GM10248 (cell line): ENCODE measurements around the gene NPTXR.

Source experiments
- CTCF ChIA-PET: fragments of 300-600 bp; sonication (Branson Sonifier 250); formaldehyde crosslinking; extraction: SDS; loops from one replicate; lab custom pipeline; 2021; ENCODE audit warnings: antibody characterized with exemption; lab: Yijun Ruan, JAX
- POLR2A ChIA-PET: fragments of 350-650 bp; sonication (Branson Sonifier 250); formaldehyde crosslinking; extraction: SDS; loops from one replicate; lab custom pipeline; 2020; ENCODE audit warnings: antibody characterized with exemption; lab: Yijun Ruan, JAX
- DNase-seq: peaks from one replicate; pipeline ENCODE4 v3.0.0; 2012; ENCODE audit errors: extremely low spot score
- CTCF ChIP-seq: IDR thresholded peaks from 2 replicates; pipeline ENCODE4 v1.5.1; 2012; ENCODE audit warnings: mild to moderate bottlenecking, low read depth; ENCODE audit errors: extremely low read depth, missing control alignments, control extremely low read depth

The NPTXR gene

GRCh38 chr22:38834991-38835390, 8.8 kb downstream of the NPTXR start:
- TF ChIP-seq CTCF: no peak
- ChIA-PET POLR2A (no interaction called here), CTCF (interaction anchor here (1.1 to 1.5 kb wide), 2 partner anchors 36 to 69 kb away, joined by 3 read pairs; no protein-coding TSS in a partner anchor)
- no peak for DNase-seq

GRCh38 chr22:38834215-38834953, 9.4 kb downstream of the NPTXR start:
- no peak for DNase-seq
- ChIA-PET CTCF (interaction anchor here (1.1 to 1.5 kb wide), 2 partner anchors 37 to 68 kb away, joined by 3 read pairs; no protein-coding TSS in a partner anchor), POLR2A (no interaction called here)

GRCh38 chr22:38833061-38833460, 10.8 kb downstream of the NPTXR start:
- TF ChIP-seq CTCF: no peak
- POLR2A ChIA-PET: no interaction called here
- CTCF ChIA-PET: no interaction called here
- no peak for DNase-seq

More at GRCh38 chr22:38834215-38834953, 9.4 kb downstream of the NPTXR start:
- TF ChIP-seq CTCF: no peak

- TF ChIP-seq CTCF: no peak
- no peak for DNase-seq
- ChIA-PET POLR2A (no interaction called here), CTCF (no interaction called here)
Measured at GRCh38 chr22:38832005-38832978, 11.5 kb downstream of the NPTXR start.

- no peak for DNase-seq
- TF ChIP-seq CTCF: no peak
- ChIA-PET CTCF (no interaction called here), POLR2A (no interaction called here)
Measured at GRCh38 chr22:38831166-38831945, 12.5 kb downstream of the NPTXR start.

- POLR2A ChIA-PET: no interaction called here
- CTCF ChIA-PET: no interaction called here
- TF ChIP-seq CTCF: no peak
- no peak for DNase-seq
Measured at GRCh38 chr22:38830845-38831108, 13.1 kb downstream of the NPTXR start.
